Activated T-cell treated with anti-CD3 and anti-CD28 coated beads, Interleukin-2, amount 50 U/mL, for 72 hours (primary cell): ENCODE results near the gene CYTH1. TPM values are rescaled to one million over a fixed set of nuclear protein-coding genes. Genes with fewer than 3 reads are reported as not detected.
A peak's percentile ranks its signal among the peaks of the same experiment; 100 is the strongest.
"Not testable (repeated sequence)": the region's sequence is repeated elsewhere in the genome, so short reads cannot be mapped to it uniquely, and the experiment has no call there.

Source experiments
- ATAC-seq, 2 donors: fragments of 150-1000 bp; cut with Tn5 transposase; replicated peaks in 1 of 2; 2 replicates each; pipeline ENCODE4 v1.10.0; 2021; ENCODE audit warnings: moderate library complexity in 2 of 2, mild to moderate bottlenecking in 1 of 2
- DNase-seq, 2 donors: peaks; one replicate each; pipeline ENCODE4 v3.0.0; 2021 to 2022; ENCODE audit warnings: mixed read lengths in 1 of 2
- H3K27ac Mint-ChIP-seq: one replicate; pipeline ENCODE4 v1.8.0; 2022; ENCODE audit warnings: mild to moderate bottlenecking, moderate library complexity, mixed read lengths
- H3K27me3 Mint-ChIP-seq: one replicate; pipeline ENCODE4 v1.8.0; 2022; ENCODE audit warnings: low read depth, mixed read lengths
- H3K36me3 Mint-ChIP-seq, 2 donors: one replicate each; pipeline ENCODE4 v1.8.0; 2022; ENCODE audit warnings: mixed read lengths in 2 of 2, mild to moderate bottlenecking in 1 of 2; ENCODE audit not compliant: insufficient read depth in 2 of 2
- H3K4me1 Mint-ChIP-seq: one replicate; pipeline ENCODE4 v1.8.0; 2022; ENCODE audit warnings: low read depth, mixed read lengths
- H3K4me3 Mint-ChIP-seq, 2 donors: one replicate each; pipeline ENCODE4 v1.8.0; 2022; ENCODE audit warnings: mild to moderate bottlenecking in 2 of 2, mixed read lengths in 2 of 2, moderate library complexity in 2 of 2
- H3K9me3 Mint-ChIP-seq, 2 donors: one replicate each; pipeline ENCODE4 v1.8.0; 2022; ENCODE audit warnings: mixed read lengths in 2 of 2
- total RNA-seq, 2 donors: library from RNA; stranded (reverse); gene quantifications; one replicate each; pipeline ENCODE4 v1.2.3, GENCODE V29; 2022

The CYTH1 gene
- total RNA-seq, 2 donors from 2014 or later = 163 to 204 TPM

GRCh38 chr17:78675836-78676235, 106.2 kb downstream of the CYTH1 start:
- Mint-ChIP-seq H3K4me3 (no peak overlapping the region), H3K4me1 (no peaks in the 10 kb centered on the region), H3K36me3 (peaks cover 0 to 17% of the 10 kb centered on the region in 2 donors), H3K27ac (peak overlapping the region; percentile 71), H3K27me3 (no peaks in the 10 kb centered on the region), H3K9me3 (no peaks in the 10 kb centered on the region)
- DNase-seq (no peak), ATAC-seq (no peak)

- Mint-ChIP-seq H3K27me3 (no peaks in the 10 kb centered on the region), H3K4me1 (no peaks in the 10 kb centered on the region), H3K9me3 (no peaks in the 10 kb centered on the region), H3K27ac (peak overlapping the region; percentile 71), H3K4me3 (no peak overlapping the region), H3K36me3 (peaks cover 0 to 17% of the 10 kb centered on the region in 2 donors)
- DNase-seq (no peak), ATAC-seq (no peak)
These were observed 106.8 kb downstream of the CYTH1 start for GRCh38 chr17:78675316-78675616.

GRCh38 chr17:78674595-78675315, 107.3 kb downstream of the CYTH1 start:
- peaks cover 0 to 15% of the 10 kb centered on the region in 2 donors for H3K36me3 Mint-ChIP-seq
- no peaks in the 10 kb centered on the region for H3K27me3 Mint-ChIP-seq
- H3K9me3 Mint-ChIP-seq = no peaks in the 10 kb centered on the region
- no peaks in the 10 kb centered on the region for H3K4me1 Mint-ChIP-seq
- no peak for ATAC-seq
- no peak overlapping the region for H3K4me3 Mint-ChIP-seq
- no peak overlapping the region for H3K27ac Mint-ChIP-seq
- no peak for DNase-seq

GRCh38 chr17:78674156-78674555, 107.9 kb downstream of the CYTH1 start:
- H3K4me1 Mint-ChIP-seq = no peaks in the 10 kb centered on the region
- no peak for DNase-seq
- H3K27ac Mint-ChIP-seq = peak overlapping the region; percentile 27
- H3K9me3 Mint-ChIP-seq = no peaks in the 10 kb centered on the region
- peaks cover 0 to 12% of the 10 kb centered on the region in 2 donors for H3K36me3 Mint-ChIP-seq
- ATAC-seq = no peak
- H3K27me3 Mint-ChIP-seq = no peaks in the 10 kb centered on the region
- H3K4me3 Mint-ChIP-seq = no peak overlapping the region

- H3K4me3 Mint-ChIP-seq = no peak overlapping the region
- H3K4me1 Mint-ChIP-seq = no peaks in the 10 kb centered on the region
- H3K36me3 Mint-ChIP-seq = peaks cover 0 to 10% of the 10 kb centered on the region in 2 donors
- ATAC-seq = no peak
- DNase-seq = no peak
- H3K9me3 Mint-ChIP-seq = no peaks in the 10 kb centered on the region
- no peak overlapping the region for H3K27ac Mint-ChIP-seq
- H3K27me3 Mint-ChIP-seq = no peaks in the 10 kb centered on the region
These were observed 108.7 kb downstream of the CYTH1 start for GRCh38 chr17:78673395-78673794.

- DNase-seq (no peak), ATAC-seq (no peak)
- Mint-ChIP-seq H3K4me1 (peaks cover 1% of the 10 kb centered on the region), H3K36me3 (peaks cover 0 to 8% of the 10 kb centered on the region in 2 donors), H3K4me3 (no peak overlapping the region), H3K9me3 (no peaks in the 10 kb centered on the region), H3K27me3 (no peaks in the 10 kb centered on the region), H3K27ac (peak overlapping the region; percentile 27)
These were observed 109.2 kb downstream of the CYTH1 start for GRCh38 chr17:78672871-78673371.

- H3K27ac Mint-ChIP-seq = peak overlapping the region; percentile 8
These were observed 110.1 kb downstream of the CYTH1 start for GRCh38 chr17:78672005-78672404.

GRCh38 chr17:78671726-78672001, 110.4 kb downstream of the CYTH1 start:
- H3K27me3 Mint-ChIP-seq, ATAC-seq, H3K9me3 Mint-ChIP-seq, H3K4me3 Mint-ChIP-seq, DNase-seq, H3K36me3 Mint-ChIP-seq: not testable (repeated sequence)
- peaks cover 11% of the 10 kb centered on the region for H3K4me1 Mint-ChIP-seq
- peak overlapping the region; percentile 8 for H3K27ac Mint-ChIP-seq

More at GRCh38 chr17:78672005-78672404, 110.1 kb downstream of the CYTH1 start:
- no peak for ATAC-seq
- Mint-ChIP-seq H3K27me3 (no peaks in the 10 kb centered on the region), H3K36me3 (peaks cover 0 to 8% of the 10 kb centered on the region in 2 donors), H3K9me3 (no peaks in the 10 kb centered on the region), H3K4me3 (no peak overlapping the region), H3K4me1 (peaks cover 8% of the 10 kb centered on the region)
- DNase-seq = no peak

- H3K36me3 Mint-ChIP-seq = peaks cover 0 to 9% of the 10 kb centered on the region in 2 donors
These were observed 111.0 kb downstream of the CYTH1 start for GRCh38 chr17:78670850-78671725.

GRCh38 chr17:78669975-78670518, 112.0 kb downstream of the CYTH1 start:
- Mint-ChIP-seq H3K27me3 (no peaks in the 10 kb centered on the region), H3K36me3 (peaks cover 0 to 7% of the 10 kb centered on the region in 2 donors), H3K4me3 (no peak overlapping the region), H3K4me1 (peaks cover 27% of the 10 kb centered on the region), H3K27ac (no peak overlapping the region), H3K9me3 (no peaks in the 10 kb centered on the region)
- DNase-seq (no peak), ATAC-seq (no peak)

More at GRCh38 chr17:78670850-78671725, 111.0 kb downstream of the CYTH1 start:
- H3K4me1 Mint-ChIP-seq = peaks cover 17% of the 10 kb centered on the region
- no peak overlapping the region for H3K4me3 Mint-ChIP-seq
- DNase-seq (no peak), ATAC-seq (no peak)
- H3K27ac Mint-ChIP-seq = peak overlapping the region; percentile 52
- no peaks in the 10 kb centered on the region for H3K27me3 Mint-ChIP-seq
- H3K9me3 Mint-ChIP-seq = no peaks in the 10 kb centered on the region

- no peak for ATAC-seq
- H3K4me3 Mint-ChIP-seq = no peak overlapping the region
- peak overlapping the region; percentile 55 for H3K27ac Mint-ChIP-seq
- H3K9me3 Mint-ChIP-seq = no peaks in the 10 kb centered on the region
- H3K36me3 Mint-ChIP-seq = peaks cover 0 to 7% of the 10 kb centered on the region in 2 donors
- no peak for DNase-seq
- H3K27me3 Mint-ChIP-seq = no peaks in the 10 kb centered on the region
- H3K4me1 Mint-ChIP-seq = peaks cover 28% of the 10 kb centered on the region
These were observed 112.7 kb downstream of the CYTH1 start for GRCh38 chr17:78669256-78669974.

- Mint-ChIP-seq H3K27me3 (no peaks in the 10 kb centered on the region), H3K27ac (peak overlapping the region; percentile 55), H3K4me1 (peaks cover 28% of the 10 kb centered on the region), H3K9me3 (no peaks in the 10 kb centered on the region), H3K4me3 (no peak overlapping the region), H3K36me3 (peaks cover 0 to 7% of the 10 kb centered on the region in 2 donors)
- no peak for ATAC-seq
- no peak for DNase-seq
These were observed 113.2 kb downstream of the CYTH1 start for GRCh38 chr17:78668847-78669246.
